Non-pigmented ciliary epithelial cell (primary cell): Measurements from ENCODE around the gene SLC10A6.

Experiments used
- DNase-seq: peaks from one replicate; pipeline ENCODE4 v3.0.0-alpha.2; 2010; ENCODE audit warnings: low read depth

SLC10A6 gene

DNA sequence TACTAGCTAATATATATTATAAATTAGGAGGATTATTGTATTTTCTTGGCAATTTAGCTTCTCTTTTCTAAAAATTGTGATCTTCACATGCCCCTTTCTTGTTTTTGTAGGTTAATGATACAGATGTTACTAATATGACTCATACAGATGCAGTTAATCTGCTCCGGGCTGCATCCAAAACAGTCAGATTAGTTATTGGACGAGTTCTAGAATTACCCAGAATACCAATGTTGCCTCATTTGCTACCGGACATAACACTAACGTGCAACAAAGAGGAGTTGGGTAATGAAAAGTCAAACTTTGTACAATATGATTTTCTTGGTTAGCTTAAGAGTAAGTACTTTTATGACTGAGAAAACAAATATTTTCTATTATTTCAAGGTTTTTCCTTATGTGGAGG lies 74.1 kb downstream of the SLC10A6 start:
- peak; percentile 1 for DNase-seq
